Gastrocnemius medialis (tissue), 4 donors: Measurements from ENCODE around the gene LFNG. TPM values are rescaled to one million over a fixed set of nuclear protein-coding genes. Genes with fewer than 3 reads are reported as not detected.

Experiments
- ATAC-seq, 2 donors: fragments of 150-250 bp; one replicate each; pipeline ENCODE4 v1.9.1; 2016
- DNase-seq, 2 donors: peaks; one replicate each; pipeline ENCODE4 v3.0.0-alpha.2; 2019
- H3K27ac ChIP-seq, 4 donors: fragments of 200-600 bp; sonication (generic); 1 replicate in 1 of 4; 2 replicates in 3 of 4; pipeline ENCODE4 v1.5.1; 2016 to 2018; ENCODE audit warnings: mild to moderate bottlenecking in 2 of 4, moderate library complexity in 1 of 4
- H3K27me3 ChIP-seq, 3 donors: fragments of 200-600 bp; sonication (generic) in 2 of 3; 1 replicate in 1 of 3; 2 replicates in 2 of 3; pipeline versions ENCODE4 v1.5.1 to v1.6.0; 2016 to 2019; ENCODE audit warnings: mild to moderate bottlenecking in 1 of 3, moderate library complexity in 1 of 3
- H3K36me3 ChIP-seq, 2 donors: fragments of 200-600 bp; sonication (generic) in 1 of 2; one replicate each; pipeline ENCODE4 v1.5.1; 2017 to 2018
- H3K4me1 ChIP-seq, 2 donors: fragments of 200-600 bp; sonication (generic) in 1 of 2; one replicate each; pipeline ENCODE4 v1.5.1; 2016 to 2017; ENCODE audit warnings: mild to moderate bottlenecking in 2 of 2
- H3K4me3 ChIP-seq, 4 donors: fragments of 200-600 bp; sonication (generic) in 3 of 4; 1 replicate in 1 of 4; 2 replicates in 3 of 4; pipeline ENCODE4 v1.5.1; 2016 to 2019; ENCODE audit warnings: mild to moderate bottlenecking in 2 of 4
- H3K9me3 ChIP-seq, 3 donors: fragments of 200-600 bp; sonication (generic) in 2 of 3; 1 replicate in 1 of 3; 2 replicates in 2 of 3; pipeline ENCODE4 v1.5.1; 2016 to 2019
- POLR2A ChIP-seq, 2 donors: fragments of 450-650 bp; IDR thresholded peaks; one replicate each; pipeline ENCODE4 v1.6.1; 2017; ENCODE audit warnings: antibody characterized with exemption in 2 of 2, mild to moderate bottlenecking in 2 of 2, moderate library complexity in 2 of 2
- in situ Hi-C, 4 donors: fragments of 200-750 bp; cut with MboI; loops; one replicate each; pipeline versions ENCODE4 v1.15.0 to v1.8.0; 2017; ENCODE audit warnings: low sequenced_read_pairs in 4 of 4
- intact Hi-C: fragments of 100-400 bp; cut with DNase I; formaldehyde crosslinking; loops from one replicate; pipeline ENCODE4 v1.15.1; 2023; ENCODE audit warnings: low total_unique reads
- total RNA-seq, 4 donors: library from RNA; depleted of rRNA; stranded (reverse); fragments of >200 nt; gene quantifications; one replicate each; pipeline versions ENCODE4 v1.1.0 to v1.2.3, GENCODE V29; 2016
- TF ChIP-seq, protein P1 (sequence below), 5 experiments: fragments of 450-650 bp in 3 of 5; fragments of 200-600 bp in 2 of 5; sonication (generic) in 2 of 5; IDR thresholded peaks in 4 of 5; conservative IDR thresholded peaks in 1 of 5; 1 replicate in 4 of 5; 2 replicates in 1 of 5; pipeline ENCODE4 v1.5.1; 2016 to 2019; ENCODE audit warnings: antibody characterized with exemption in 5 of 5, mild to moderate bottlenecking in 3 of 5, moderate library complexity in 3 of 5

The LFNG gene
- total RNA-seq, 4 donors from 2014 or later: 1.0 to 5.9 (median 1.7) TPM

DNA sequence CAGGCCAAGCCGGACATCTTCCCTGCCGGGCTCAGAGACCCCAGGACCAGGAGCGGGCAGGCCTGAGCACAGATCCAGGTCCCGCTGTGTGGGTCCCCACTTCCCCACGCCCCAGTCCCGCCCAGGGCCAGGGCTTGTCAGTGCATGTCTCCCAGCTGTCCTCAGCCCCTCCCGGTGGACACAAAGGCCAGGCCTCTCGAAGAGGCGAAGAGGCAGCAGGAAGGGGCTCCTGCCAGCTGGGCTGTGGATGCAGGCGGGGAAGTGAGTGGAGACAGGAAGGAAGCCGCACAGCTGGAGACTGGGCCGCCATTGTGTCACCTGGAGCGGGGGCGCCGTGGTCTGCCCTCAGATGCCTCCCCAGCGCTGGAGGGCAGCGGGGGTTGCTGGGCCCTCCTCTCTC, 48.2 kb upstream of the LFNG start:
- H3K4me3 ChIP-seq: no peak overlapping the region
- H3K9me3 ChIP-seq: no peaks in the 10 kb centered on the region
- H3K36me3 ChIP-seq: no peaks in the 10 kb centered on the region
- in situ Hi-C loops (loop anchor here in 2 of 4 donors (25.0 kb wide), 1 partner anchor 216 kb away; the partner anchor contains the start of gene AMZ1 (in 2 of the 2)), intact Hi-C loops (loop anchor here (2.0 kb wide), 1 partner anchor 69 kb away; the partner anchor contains the start of gene CHST12)
- no peaks in the 10 kb centered on the region for H3K4me1 ChIP-seq
- peaks cover 8 to 17% (median 14%) of the 10 kb centered on the region in 3 donors for H3K27me3 ChIP-seq
- no peak for DNase-seq
- no peak for TF ChIP-seq POLR2A (IDR thresholded peaks at IDR 0.05)
- TF ChIP-seq, protein P1, sequence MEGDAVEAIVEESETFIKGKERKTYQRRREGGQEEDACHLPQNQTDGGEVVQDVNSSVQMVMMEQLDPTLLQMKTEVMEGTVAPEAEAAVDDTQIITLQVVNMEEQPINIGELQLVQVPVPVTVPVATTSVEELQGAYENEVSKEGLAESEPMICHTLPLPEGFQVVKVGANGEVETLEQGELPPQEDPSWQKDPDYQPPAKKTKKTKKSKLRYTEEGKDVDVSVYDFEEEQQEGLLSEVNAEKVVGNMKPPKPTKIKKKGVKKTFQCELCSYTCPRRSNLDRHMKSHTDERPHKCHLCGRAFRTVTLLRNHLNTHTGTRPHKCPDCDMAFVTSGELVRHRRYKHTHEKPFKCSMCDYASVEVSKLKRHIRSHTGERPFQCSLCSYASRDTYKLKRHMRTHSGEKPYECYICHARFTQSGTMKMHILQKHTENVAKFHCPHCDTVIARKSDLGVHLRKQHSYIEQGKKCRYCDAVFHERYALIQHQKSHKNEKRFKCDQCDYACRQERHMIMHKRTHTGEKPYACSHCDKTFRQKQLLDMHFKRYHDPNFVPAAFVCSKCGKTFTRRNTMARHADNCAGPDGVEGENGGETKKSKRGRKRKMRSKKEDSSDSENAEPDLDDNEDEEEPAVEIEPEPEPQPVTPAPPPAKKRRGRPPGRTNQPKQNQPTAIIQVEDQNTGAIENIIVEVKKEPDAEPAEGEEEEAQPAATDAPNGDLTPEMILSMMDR (IDR thresholded peaks at IDR 0.05 in 4 of 5, conservative IDR thresholded peaks at IDR 0.05 in 1 of 5): no peak
- no peak for ATAC-seq
- no peak overlapping the region for H3K27ac ChIP-seq

DNA sequence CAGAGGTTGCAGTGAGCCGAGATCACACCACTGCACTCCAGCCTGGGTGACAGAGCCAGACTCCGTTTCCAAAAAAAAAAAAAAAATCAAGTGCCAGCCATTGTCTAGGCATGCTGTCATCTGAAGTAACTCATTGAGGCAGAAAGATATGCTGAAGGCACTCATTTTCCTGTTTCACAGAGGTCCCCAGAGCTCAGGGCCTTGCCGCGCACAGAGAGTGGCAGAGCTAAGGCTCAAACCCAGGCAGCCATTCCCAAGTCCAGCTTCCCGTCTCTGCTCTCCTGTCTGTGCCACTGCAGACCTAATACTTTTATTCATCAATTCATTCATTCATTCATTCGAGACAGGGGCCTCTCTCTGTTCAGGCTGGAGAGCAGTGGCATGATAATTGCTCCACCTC, 46.8 kb upstream of the LFNG start:
- intact Hi-C loops: no loop called here
- Histone ChIP-seq H3K4me3 (no peak overlapping the region), H3K27ac (no peak overlapping the region), H3K27me3 (peaks cover 8 to 25% (median 18%) of the 10 kb centered on the region in 3 donors), H3K9me3 (no peaks in the 10 kb centered on the region), H3K4me1 (peaks cover under 1 to 1% of the 10 kb centered on the region in 2 donors), H3K36me3 (no peaks in the 10 kb centered on the region)
- in situ Hi-C loops: loop anchor here in 2 of 4 donors (25.0 kb wide), 1 partner anchor 215 kb away; the partner anchor contains the start of gene AMZ1 (in 2 of the 2)
- DNase-seq (no peak), ATAC-seq (no peak)
- TF ChIP-seq, protein P1 (IDR thresholded peaks at IDR 0.05 in 4 of 5, conservative IDR thresholded peaks at IDR 0.05 in 1 of 5): no peak
- no peak for TF ChIP-seq POLR2A (IDR thresholded peaks at IDR 0.05)

DNA sequence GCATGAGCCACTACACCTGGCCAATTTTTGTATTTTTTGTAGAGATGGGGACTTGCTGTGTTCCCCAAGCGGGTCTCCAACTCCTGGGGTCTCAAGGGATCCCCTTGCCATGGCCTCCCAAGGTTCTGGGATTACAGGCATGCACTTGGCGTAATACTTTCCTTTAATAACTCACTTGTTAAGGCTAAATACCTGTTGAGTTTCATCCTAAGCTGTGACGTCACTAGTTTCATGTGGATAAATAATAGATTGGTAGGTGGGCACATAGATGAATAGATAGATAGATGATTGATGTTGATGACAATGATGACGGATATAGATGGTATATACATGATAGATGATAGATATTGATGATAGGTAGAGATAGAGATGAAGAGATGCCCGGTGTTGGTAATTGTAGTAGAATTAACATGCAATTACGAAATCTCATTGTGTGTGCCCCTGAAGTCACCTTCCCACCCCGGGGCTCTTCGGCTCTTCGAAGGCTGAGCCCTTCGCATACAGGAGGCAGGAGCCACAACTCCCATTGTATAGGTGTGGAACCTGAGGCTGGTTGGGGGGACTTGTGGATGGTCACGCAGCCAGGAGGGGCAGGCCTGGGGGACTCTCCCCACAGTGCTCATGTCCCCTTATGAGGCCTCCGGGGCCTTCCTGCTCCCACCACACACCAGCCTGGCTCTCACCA, 45.9 kb upstream of the LFNG start:
- H3K27ac ChIP-seq: no peak overlapping the region
- no peaks in the 10 kb centered on the region for H3K36me3 ChIP-seq
- ATAC-seq (no peak), DNase-seq (no peak)
- peaks cover 16 to 34% (median 27%) of the 10 kb centered on the region in 3 donors for H3K27me3 ChIP-seq
- H3K9me3 ChIP-seq: no peaks in the 10 kb centered on the region
- in situ Hi-C loops: loop anchor here in 2 of 4 donors (25.0 kb wide), 1 partner anchor 214 kb away; the partner anchor contains the start of gene AMZ1 (in 2 of the 2)
- TF ChIP-seq, protein P1 (IDR thresholded peaks at IDR 0.05 in 4 of 5, conservative IDR thresholded peaks at IDR 0.05 in 1 of 5): no peak
- TF ChIP-seq POLR2A (IDR thresholded peaks at IDR 0.05): no peak
- intact Hi-C loops: no loop called here
- no peak overlapping the region for H3K4me3 ChIP-seq
- peaks cover 10% of the 10 kb centered on the region in 2 donors for H3K4me1 ChIP-seq

DNA sequence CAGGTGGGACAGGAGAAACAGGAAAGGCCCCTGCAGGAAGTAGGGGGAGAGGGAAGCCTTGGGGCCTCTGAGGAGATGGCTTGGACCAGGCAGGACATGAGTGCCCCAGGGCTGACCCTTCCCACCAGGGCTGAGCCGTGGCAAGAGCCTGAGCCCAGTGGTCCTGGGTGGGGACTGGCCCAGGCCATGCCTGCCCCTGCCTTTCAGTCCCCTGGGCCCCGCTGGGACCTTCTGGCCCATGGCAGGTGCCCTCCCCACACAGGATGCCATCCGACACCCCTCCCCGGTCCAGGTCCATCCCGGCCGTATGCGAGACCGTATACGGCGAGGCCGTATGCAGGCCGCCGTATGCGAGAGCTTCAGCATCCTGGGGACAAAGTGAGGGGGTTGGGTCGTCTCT, 45.4 kb upstream of the LFNG start:
- ATAC-seq: no peak
- no peak for TF ChIP-seq POLR2A (IDR thresholded peaks at IDR 0.05)
- TF ChIP-seq, protein P1 (IDR thresholded peaks at IDR 0.05 in 4 of 5, conservative IDR thresholded peaks at IDR 0.05 in 1 of 5): no peak
- no peak for DNase-seq
- Histone ChIP-seq H3K27ac (no peak overlapping the region), H3K4me3 (no peak overlapping the region), H3K9me3 (no peaks in the 10 kb centered on the region), H3K36me3 (no peaks in the 10 kb centered on the region), H3K27me3 (peaks cover 17 to 40% (median 32%) of the 10 kb centered on the region in 3 donors), H3K4me1 (peaks cover 13 to 14% of the 10 kb centered on the region in 2 donors)
- in situ Hi-C loops: loop anchor here in 2 of 4 donors (25.0 kb wide), 1 partner anchor 213 kb away; the partner anchor contains the start of gene AMZ1 (in 2 of the 2)
- intact Hi-C loops: no loop called here
